Activated CD4-positive, alpha-beta T cell treated with anti-CD3 and anti-CD28 coated beads, Interleukin-2, amount 50 U/mL, for 48 hours (primary cell): ENCODE data around the gene ROBO1.
"Not testable (repeated sequence)": the region's sequence is repeated elsewhere in the genome, so short reads cannot be mapped to it uniquely, and the experiment has no call there.

Experiments used
- DNase-seq, 2 experiments: peaks; one replicate each; pipeline ENCODE4 v3.0.0-alpha.2; 2020

Gene ROBO1

DNA sequence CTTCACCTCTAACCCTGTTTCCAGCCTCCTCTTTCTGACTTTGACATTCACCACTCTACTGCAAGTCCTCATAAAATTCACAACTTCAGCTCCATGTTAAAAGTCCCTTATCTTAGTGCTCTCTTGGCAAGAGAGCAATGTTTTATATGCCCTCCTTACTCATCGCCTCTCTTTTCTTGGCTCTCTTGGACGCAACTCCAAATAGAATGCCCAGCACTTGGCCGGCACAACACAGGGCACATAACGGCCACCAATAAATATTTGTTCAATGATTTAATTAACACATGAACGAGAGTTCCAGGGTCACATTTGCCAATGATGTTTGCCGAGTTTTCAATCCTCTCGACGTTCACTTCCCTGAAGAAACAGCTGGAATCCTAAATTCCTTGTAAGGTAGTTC is 401.4 kb downstream of the ROBO1 start:
- no peak for DNase-seq

DNA sequence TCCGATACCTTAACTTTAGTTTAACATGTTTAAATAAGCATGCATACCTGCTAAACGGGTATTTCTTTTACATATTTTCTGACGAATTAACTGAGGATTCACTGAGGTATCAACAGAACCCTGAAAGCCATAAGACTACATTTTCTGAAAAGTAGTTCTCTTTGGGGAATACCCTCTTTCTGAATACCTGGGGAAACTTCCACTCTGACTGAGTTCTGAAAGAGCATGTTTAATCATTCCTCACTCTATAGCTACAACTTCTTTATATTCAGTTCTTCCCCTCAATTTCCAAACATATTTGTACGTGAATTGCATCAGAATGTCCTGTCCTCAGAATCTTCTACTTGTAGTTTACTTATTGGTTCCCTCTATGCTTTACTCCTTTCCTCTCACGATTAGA is 403.0 kb downstream of the ROBO1 start:
- no peak for DNase-seq

DNA sequence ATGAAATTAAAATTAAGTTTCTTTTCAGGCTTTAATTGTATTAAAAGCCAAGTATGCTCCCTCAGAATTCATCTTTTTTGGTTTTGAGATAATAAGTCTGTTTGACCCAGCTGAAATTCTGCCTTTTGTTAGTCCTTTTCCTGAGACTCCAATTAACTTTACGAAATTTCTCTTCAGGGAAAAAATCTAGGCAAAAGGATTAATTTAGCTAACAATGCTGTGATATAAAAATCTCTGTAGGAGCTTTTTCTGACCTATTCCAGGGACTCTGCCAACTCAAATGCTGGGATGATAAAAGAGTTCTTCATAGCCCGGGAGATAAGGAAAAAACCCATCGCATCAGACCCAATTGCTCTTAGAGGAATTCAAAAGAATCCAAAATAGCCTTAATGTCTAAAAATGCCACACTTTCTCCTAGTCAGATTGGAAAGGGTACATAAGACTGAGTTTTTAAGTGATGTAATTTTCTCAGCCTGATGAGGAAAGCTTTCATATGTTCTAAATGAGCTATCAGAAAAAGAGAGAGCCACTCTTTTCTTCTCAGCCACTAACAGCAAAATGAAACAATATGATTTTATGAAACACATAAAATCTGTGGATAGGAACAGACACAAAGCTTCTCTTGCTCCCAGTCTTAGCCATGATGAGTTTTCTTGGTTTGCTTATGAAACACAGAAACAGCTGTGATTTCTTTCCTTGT is 405.1 kb downstream of the ROBO1 start:
- DNase-seq, result no peak

DNA sequence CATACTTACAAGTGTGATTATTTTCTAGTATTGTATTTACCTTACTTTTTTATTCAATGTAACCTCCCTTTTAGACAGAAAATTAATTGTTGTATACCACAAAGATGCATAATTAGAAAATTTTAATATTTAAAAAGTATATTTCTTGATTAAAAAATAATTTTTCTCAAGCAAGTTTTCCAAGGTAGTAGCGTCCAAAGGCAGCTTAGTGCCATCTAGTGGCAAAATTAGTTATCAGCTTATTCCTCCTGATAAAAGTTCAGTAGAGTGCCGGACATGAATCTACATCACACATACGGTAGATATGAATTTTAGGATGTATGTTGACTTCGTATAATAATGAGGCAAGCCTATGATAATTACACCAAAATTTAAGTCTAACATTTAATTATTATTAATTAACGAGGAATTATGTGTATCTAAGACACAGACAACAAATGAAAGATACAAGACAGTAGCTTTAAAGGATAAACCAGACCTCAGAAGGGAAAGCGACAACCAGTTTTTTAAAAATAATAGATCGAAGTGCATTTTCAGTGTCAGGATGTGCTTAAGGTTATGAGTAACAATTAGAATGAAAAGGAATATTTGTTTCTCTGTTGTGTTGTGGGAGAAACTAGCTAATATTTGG is 405.9 kb downstream of the ROBO1 start:
- DNase-seq, result no peak

DNA sequence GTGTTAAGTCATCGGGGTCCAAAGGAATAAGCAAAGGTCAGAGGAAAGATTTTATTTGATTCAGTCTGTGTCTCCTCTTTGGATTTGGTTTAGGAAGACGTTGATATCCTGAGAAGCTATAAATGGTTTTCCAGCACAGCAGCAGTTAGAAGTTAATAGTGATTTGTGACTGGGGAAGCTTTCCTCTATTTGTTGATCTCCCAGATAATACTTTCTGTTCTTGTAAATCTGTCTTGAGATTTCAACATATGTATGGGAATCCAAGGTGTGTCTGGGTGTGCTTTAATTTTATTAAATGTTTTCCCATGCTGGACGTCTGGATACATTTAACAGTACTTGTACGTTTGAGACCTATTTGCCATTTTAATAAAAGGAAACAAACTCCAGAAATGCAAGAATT is 409.5 kb downstream of the ROBO1 start:
- no peak for DNase-seq

DNA sequence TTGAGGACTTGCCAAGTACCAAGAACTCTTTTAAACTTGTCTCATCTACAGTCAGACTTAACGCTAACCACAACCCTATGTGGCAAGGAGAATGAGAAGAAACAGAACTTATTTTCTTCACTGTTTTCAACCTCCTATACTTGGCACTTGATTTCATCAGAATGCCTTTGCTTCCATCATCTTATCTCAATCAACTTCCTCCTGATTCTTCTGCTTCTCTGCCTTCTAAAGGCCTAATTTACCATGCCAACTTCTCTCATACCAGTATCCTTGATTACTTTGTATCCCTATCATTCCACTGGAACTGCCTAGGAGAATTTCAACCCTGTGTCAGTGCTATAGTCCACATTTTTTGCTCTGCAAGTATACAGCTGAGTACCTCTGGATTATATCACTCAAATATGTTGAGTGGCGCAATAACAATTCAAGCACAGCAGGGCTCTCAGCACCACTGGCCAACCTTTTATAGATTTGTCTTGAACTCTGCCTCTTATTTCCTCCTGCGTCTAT is 413.6 kb downstream of the ROBO1 start:
- no peak for DNase-seq

DNA sequence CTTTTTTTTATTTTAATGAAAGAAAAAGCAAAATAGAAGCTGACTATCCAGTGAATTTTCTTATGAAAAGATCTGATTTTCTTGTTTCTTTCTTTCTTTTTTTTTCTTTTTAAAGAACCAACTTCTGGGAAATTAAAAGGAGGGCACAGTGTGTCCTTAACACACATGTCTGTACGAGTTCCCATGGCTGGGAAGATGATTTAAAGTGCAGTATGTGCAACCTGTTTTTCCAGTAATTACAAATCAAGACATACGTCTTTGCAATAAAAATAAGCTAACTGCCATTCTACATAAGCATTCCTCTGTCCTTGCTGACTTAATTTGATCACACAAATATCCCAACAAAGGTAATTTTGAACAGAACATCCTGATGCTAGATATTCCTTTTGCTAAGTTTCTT is 416.1 kb downstream of the ROBO1 start:
- DNase-seq, result no peak

DNA sequence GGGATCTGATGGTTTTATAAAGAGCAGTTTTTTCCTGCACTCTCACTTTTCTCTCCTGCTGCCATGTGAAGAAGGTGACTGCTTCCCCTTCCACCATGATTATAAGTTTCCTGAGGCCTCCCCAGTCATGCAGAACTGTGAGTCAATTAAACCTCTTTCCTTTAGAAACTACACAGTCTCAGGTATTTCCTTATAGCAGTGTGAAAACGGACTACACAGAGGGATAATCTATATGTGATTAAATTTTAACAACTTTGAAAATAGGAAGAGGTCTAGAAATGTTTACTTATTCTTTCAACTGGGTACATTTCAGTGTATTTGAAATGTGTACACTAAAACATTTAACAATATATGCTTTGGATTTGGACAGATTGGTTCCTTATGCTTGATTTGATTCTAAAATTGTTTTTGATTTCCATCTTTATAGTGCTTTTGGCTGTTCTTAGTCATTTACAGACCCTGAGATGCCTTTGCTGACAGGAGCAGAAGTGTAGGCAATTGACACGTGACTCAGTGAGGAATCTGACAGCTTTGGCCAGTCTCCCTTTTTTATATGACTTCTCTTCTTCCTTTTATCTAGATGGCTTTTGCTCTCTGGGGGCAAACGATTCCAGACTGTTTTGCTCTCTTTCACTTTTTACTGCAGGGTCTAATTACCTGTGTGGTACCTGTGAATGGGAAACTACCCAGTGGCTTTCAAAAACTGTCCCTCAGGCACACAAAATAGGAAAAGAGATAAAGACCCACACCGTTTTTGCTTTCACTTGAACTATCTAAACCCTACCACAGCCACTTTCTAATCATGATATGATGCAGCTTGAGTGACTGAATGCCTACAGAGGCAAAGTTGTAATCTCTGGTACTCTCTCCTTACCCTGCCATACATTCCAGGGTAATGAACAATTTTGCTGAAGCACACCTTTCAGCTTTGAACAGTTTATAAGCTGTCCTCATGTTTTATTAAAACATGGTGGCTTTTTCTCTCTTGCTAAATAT is 422.6 kb downstream of the ROBO1 start:
- no peak for DNase-seq

DNA sequence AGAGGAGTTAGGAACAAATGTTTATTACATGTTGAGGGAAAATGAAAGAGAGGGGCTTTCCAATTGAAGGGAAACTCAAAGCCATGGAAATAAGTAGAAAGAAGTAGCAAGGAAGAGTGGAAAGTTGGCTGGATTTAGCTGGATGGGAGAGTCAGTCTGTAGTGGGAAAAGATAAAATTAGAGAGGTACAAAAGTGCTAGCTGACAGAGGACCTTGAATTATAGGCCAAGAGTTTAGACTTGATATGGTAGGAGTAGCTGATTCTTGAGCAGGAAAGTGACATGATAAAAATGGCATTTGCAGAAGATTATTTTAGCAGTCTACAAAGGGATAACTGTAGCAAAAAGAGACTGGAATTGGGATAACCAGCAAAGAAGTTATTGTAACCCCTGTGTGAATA is 425.8 kb downstream of the ROBO1 start:
- DNase-seq, result no peak

DNA sequence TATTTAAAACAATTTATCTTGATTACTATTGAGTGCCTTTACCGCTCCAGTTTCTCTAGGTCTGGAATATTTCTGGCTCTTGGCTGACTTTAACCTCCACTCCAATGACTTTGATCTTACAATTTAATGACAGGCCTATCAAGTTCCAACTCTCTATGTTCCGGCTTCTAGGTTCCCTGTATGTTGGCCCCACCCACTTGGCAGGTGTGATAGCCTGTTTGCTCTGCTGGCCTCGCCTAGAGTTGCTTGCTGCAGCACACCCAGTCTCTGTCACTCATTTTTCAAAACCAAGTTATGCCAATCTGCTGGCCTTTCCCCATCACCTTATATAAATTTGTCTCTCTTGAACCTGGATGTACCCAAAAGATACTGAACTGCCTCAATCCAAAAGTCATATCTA is 428.0 kb downstream of the ROBO1 start:
- DNase-seq, result no peak

DNA sequence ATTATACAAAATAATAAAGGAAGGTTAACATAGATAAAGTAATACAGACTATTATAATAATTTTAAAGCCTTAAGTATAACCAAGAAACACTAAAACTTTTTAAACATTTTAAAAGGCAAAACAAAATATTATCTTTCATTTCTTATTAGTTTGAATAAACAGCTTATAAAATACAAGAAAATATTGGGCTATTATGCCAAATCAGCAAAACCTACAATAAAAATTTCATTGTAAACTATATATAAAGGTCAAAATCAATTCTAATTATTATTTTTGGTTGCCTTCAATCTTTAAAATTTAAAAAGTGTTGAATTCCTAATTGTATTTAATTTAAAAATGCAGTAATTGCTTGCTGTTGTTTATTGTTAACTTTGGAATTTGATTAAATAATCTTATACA is 430.0 kb downstream of the ROBO1 start:
- DNase-seq, result no peak

DNA sequence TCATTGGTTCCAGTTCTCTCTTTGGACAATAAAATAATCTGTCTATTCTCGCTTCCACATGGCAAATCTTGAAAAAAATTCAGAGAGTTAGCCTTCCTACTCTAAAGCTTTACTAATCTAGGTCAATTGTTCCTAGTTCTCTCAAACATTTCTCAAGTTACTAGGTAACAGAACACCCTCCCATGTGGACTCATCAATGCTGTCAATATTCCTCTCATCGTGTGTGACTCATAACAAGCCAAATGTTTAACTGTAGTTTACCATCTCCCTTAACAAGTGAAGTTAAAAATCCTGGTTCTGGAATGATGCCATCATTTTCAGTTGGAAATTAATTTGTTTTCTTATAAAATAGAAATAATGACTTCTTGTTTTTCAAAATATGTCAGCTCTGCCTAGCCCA is 438.6 kb downstream of the ROBO1 start:
- DNase-seq, result no peak

DNA sequence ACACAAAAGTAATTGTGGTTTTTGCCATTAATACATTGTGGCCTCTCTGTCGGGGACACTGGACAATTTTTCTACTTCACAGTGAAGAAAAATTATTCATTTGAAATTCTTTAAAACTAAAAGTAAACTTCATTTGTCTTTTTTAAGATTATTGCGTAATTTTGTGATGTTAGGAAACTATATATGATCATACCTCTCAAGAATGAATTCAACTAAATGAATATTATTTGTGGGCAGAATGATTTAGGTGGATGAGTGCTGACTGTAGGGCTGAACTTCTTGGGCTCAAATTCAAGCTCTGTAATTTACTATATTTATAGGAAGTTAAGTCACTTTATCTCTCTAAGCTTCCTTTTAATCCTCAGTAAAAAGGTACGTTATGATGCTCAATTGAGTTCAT is 441.2 kb downstream of the ROBO1 start:
- DNase-seq, result no peak

DNA sequence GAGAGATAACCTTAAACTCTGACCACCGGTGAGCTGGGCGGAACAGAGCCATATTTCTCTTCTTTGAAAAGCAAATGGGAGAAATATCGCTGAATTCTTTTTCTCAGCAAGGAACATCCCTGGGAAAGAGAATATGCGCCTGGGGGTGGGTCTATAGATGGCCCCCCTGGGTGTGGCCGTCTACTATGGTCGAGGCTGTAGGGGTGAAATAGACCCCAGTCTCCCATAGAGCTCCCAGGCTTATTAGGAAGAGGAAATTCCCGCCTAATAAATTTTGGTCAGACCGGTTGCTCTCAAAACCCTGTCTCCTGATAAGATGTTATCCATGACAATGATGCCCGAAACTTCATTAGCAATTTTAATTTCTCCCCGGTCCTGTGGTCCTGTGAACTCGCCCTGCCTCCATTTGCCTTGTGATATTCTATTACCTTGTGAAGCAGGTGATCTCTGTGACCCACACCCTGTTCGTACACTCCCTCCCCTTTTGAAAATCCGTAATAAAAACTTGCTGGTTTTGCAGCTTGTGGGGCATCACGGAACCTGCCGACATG is 441.9 kb downstream of the ROBO1 start:
- DNase-seq, result not testable (repeated sequence)

DNA sequence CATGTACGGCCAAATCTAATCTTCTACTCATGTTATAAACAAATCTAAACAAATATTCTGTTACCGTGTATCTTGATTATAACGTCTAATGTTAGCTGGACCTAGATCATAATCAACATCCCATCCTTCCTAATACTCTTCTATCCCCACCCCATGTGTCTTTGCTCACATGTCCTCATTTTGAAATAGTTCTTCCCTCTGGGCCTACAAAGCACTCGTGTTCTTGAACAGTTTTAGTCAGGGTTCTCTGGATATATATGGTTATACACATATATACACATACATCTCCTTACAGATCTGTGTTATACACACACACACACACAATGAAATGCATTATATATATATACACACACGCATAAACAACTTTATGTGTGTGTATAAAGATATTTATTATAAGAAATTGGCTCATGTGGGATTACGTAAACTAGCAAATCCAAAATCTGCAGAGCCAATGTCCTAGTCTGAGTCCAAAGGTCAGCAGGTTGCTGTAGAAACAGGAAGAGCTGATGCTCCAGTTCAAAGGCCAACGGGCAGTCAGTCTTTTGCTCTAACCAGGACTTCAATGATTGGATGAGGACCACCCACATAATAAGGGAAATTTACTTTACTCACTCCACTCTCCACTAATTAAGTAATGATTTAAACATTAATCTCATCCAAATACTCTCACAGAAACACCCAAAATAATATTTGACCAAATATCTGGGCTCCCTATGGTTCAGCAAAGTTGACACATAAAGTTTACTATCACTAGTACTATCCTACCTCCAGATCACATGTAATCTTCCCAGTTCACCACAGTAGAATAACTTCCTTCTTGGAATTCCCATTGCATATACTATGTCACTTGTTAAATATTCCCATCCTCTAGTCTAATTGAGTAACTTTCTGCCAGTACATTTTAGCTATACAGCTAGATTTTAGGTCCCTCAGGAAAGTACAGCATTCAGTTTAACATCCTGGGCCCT is 450.0 kb downstream of the ROBO1 start:
- no peak for DNase-seq

DNA sequence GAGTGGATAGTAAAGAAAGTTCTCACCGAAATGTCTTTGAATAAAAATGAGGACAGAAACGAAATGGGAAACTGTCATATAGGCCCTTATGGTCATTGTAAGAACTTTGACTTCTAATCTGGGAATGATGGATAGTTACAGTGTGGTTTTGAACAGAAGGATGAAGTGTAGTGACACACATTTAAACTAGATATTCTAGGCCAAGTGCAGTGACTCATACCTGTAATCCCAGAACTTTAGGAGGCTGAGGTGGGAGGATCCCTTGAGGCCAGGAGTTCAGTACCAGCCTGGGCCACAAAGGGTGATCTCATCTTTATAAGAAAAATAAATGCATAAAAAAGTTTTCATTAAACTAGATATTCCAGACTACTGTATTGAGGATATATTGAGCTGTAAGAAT is 452.8 kb downstream of the ROBO1 start:
- DNase-seq, result no peak

DNA sequence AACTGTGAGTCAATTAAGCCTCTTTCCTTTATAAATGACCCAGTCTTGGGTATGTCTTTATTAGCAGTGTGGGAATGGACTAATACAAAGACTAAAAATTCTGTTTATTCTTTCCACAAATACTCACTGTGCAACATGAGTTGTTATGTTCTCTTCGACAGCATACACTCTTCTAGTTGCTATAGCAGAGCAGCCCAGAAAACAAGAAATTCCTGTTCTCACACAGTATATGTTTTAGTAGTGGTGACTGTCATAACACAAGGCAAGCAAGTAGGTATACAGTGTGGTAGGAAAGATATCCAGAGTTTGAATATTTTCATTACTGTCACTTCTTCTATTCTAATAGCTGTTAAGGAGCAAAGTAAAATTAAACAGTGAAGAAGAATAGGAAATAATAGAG is 453.3 kb downstream of the ROBO1 start:
- DNase-seq, result no peak

DNA sequence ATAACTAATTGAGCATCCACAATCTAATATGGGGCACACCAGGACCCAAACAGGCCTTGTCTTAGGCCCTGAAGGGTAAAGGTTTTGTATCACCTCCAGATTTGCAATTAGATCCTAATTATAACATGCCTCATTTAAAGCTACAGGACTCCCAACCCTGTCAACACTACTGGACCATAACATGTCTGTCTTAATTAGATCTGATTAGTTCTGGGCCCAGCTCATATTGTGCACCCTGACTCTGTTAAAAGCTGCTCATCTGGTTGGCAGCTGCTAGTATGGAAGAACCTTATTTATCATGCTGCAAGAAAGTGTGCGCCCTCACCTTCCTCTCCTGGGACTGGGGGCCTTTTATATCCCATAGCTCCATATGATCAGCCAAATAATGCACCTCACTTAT is 457.8 kb downstream of the ROBO1 start:
- DNase-seq, result no peak

DNA sequence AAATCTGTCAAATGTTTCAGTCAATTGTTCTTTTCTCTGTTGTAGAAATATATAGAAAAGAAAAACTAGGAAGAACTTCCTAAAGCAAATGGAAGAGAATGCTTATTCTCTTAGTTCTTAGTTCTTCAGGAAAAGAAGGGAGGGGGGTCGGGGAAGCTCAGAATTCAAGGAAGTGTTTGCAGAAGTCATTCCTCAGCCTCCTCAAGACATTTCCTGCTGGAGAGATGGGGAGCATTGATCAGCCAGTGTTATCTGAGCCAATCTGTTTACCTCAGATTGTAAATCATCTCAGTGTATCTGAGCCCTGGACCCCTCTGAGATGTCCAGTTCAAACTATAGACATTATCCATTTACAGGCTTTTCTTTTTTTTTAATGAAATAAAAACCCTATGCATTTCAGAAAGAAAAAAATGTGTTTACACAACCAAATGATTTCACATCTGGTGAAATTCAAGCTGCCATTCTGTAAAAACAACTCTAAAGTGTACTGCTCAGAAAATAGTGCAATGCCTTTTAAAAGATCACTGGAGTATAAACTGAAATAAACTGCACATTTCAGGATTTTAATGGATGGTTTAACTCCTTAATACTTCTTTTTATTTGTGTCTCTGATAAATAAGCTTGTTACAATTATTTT is 460.7 kb downstream of the ROBO1 start:
- no peak for DNase-seq

DNA sequence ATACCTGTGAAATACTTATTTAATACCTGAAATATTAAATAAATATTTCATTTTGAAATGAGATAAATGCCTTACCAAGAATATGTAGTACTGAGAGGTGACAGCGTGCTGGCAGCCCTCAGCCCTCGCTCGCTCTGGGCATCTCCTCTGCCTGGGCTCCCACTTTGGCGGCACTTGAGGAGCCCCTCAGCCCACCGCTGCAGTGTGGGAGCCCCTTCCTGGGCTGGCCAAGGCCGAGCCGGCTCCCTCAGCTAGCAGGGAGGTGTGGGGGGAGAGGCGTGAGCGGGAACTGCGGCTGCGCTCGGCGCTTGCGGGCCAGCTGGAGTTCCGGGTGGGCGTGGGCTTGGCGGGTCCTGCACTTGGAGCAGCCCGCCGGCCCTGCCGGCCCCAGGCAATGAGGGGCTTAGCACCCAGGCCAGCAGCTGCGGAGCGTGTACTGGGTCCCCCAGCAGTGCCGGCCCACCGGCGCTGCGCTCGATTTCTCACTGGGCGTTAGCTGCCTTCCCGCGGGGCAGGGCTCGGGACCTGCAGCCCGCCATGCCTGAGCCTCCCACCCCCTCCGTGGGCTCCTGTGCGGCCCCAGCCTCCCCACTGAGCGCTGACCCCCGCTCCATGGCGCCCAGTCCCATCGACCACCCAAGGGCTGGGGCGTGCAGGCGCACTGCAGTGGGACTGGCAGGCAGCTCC is 467.7 kb downstream of the ROBO1 start:
- not testable (repeated sequence) for DNase-seq
